Nephron (organoid): ENCODE results near the gene TRIM66.

Experiments used
- H3K27ac Mint-ChIP-seq, 3 experiments: 2 replicates each; pipeline ENCODE4 v1.8.0; 2020; ENCODE audit warnings: mixed read lengths in 3 of 3, mild to moderate bottlenecking in 2 of 3, moderate library complexity in 1 of 3
- H3K27me3 Mint-ChIP-seq: 2 replicates; pipeline ENCODE4 v1.8.0; 2021; ENCODE audit warnings: low read depth, mild to moderate bottlenecking, moderate library complexity, mixed read lengths
- H3K36me3 Mint-ChIP-seq: 2 replicates; pipeline ENCODE4 v1.8.0; 2020; ENCODE audit warnings: low read depth, mixed read lengths
- H3K4me1 Mint-ChIP-seq: 2 replicates; pipeline ENCODE4 v1.8.0; 2020; ENCODE audit warnings: mixed read lengths
- H3K4me3 Mint-ChIP-seq, 3 experiments: 2 replicates each; pipeline ENCODE4 v1.8.0; 2020; ENCODE audit warnings: mild to moderate bottlenecking in 3 of 3, mixed read lengths in 3 of 3, moderate library complexity in 2 of 3
- H3K9me3 Mint-ChIP-seq: 2 replicates; pipeline ENCODE4 v1.8.0; 2020; ENCODE audit warnings: mixed read lengths
- TF ChIP-seq, protein P1 (sequence below), 3 experiments: fragments of 200-600 bp; sonication (generic); IDR thresholded peaks; one replicate each; pipeline ENCODE4 v1.5.0; 2021; ENCODE audit warnings: antibody characterized with exemption in 3 of 3; ENCODE audit not compliant: unreplicated experiment in 3 of 3

The TRIM66 gene

DNA sequence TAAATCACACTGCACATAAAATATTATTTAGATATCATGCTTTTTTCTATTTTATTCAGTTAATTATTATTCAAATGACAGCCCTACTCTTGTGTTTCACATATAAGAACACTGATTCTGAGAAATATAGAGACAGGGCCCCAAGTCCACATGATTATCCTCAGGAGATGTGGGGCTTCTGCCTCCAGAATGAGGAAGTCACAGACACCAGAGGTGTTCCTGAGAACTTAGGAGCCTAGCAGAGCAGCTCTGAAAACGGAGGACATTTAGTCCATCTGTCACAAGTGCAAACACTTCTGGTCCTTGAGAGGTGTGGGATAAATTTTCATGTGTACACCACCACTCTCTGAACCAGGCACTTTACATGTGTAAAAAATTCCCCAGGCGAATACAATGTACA lies 26.2 kb downstream of the TRIM66 start:
- Mint-ChIP-seq H3K27ac (no peak overlapping the region), H3K36me3 (no peaks in the 10 kb centered on the region)

DNA sequence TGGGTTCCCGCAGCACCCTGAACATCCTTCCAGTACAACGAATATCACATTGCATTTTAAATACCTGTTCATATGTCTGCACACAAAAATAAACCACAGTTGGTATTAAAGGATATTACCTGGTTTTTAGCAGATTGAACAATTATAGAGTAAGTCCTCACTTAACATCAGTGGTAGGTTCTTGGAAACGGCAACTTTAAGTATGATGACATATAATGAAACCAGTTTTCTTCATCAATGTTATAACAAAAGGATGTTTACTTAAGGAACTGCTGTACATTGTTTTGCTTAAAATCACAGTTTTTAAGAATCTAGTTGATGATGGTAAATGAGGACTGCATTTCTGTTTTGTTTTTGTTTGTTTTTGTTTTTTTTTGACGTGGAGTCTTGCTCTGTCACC lies 28.0 kb downstream of the TRIM66 start:
- H3K27ac Mint-ChIP-seq: no peak overlapping the region
- H3K4me1 Mint-ChIP-seq: peaks cover 6% of the 10 kb centered on the region
- H3K4me3 Mint-ChIP-seq: no peak overlapping the region
- TF ChIP-seq, protein P1, sequence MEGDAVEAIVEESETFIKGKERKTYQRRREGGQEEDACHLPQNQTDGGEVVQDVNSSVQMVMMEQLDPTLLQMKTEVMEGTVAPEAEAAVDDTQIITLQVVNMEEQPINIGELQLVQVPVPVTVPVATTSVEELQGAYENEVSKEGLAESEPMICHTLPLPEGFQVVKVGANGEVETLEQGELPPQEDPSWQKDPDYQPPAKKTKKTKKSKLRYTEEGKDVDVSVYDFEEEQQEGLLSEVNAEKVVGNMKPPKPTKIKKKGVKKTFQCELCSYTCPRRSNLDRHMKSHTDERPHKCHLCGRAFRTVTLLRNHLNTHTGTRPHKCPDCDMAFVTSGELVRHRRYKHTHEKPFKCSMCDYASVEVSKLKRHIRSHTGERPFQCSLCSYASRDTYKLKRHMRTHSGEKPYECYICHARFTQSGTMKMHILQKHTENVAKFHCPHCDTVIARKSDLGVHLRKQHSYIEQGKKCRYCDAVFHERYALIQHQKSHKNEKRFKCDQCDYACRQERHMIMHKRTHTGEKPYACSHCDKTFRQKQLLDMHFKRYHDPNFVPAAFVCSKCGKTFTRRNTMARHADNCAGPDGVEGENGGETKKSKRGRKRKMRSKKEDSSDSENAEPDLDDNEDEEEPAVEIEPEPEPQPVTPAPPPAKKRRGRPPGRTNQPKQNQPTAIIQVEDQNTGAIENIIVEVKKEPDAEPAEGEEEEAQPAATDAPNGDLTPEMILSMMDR (IDR thresholded peaks at IDR 0.05; ENCODE audit: unreplicated experiment in 3 of 3): no peak
- no peaks in the 10 kb centered on the region for H3K9me3 Mint-ChIP-seq
- H3K27me3 Mint-ChIP-seq: peaks cover 10% of the 10 kb centered on the region
- H3K36me3 Mint-ChIP-seq: no peaks in the 10 kb centered on the region

More for the DNA sequence above, 26.2 kb downstream of the TRIM66 start:
- no peaks in the 10 kb centered on the region for H3K9me3 Mint-ChIP-seq
- peaks cover 16% of the 10 kb centered on the region for H3K4me1 Mint-ChIP-seq
- no peak overlapping the region for H3K4me3 Mint-ChIP-seq
- peaks cover 10% of the 10 kb centered on the region for H3K27me3 Mint-ChIP-seq
- TF ChIP-seq, protein P1 (IDR thresholded peaks at IDR 0.05; ENCODE audit: unreplicated experiment in 3 of 3): no peak

DNA sequence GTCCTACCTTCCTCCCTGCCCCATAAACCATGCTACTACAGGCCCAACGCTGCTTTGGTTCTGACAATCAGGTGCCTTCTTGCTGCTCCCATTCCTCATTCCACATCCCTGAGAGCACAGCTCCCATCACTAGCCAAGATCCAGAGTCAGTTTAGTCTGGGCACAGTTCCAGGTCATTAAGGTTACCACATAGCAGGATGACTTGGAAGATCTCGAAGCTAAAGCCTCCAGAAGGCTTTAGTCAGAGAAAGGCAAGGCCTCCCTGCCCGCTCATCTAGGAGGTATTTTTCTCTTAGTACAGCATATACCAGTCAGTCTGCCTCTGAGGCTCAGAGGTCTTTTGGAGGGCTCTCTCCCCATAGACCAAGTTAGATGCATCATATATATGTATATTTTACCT lies 30.3 kb downstream of the TRIM66 start:
- Mint-ChIP-seq H3K27ac (no peak overlapping the region), H3K27me3 (peaks cover 9% of the 10 kb centered on the region), H3K4me3 (no peak overlapping the region), H3K4me1 (no peaks in the 10 kb centered on the region), H3K36me3 (peaks cover 4% of the 10 kb centered on the region), H3K9me3 (no peaks in the 10 kb centered on the region)
- TF ChIP-seq, protein P1 (IDR thresholded peaks at IDR 0.05; ENCODE audit: unreplicated experiment in 3 of 3): no peak

DNA sequence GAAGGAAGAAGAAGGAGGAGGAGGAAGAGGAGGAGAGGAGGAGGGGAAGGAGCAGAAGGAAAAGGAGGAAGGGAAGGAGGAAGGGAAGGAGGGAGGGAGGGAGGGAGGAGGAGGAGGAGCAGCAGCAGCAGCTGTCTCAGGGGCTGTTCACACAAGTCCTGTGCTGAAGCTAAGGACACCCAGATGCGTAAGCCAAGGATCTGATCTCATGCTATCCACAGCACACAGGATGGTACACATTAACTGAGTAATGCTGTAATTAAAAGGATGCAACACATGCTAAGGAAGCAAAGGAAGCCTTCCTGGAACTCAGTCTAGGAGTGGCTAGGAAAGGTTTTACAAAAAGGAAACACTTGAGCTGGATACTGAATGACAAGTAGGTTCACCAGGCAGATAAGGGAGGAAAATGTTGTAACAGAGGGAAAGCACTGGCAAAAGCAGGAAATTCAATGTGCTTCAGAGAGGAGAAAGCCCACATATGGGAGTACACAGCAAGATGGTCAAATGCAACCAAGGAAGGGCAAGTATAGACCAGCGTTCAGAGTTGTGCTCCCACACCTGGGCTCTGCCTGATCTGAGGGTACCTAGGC lies 32.0 kb downstream of the TRIM66 start:
- no peaks in the 10 kb centered on the region for H3K27me3 Mint-ChIP-seq
- H3K9me3 Mint-ChIP-seq: no peaks in the 10 kb centered on the region
- H3K4me1 Mint-ChIP-seq: no peaks in the 10 kb centered on the region
- peaks cover 4% of the 10 kb centered on the region for H3K36me3 Mint-ChIP-seq
- TF ChIP-seq, protein P1 (IDR thresholded peaks at IDR 0.05; ENCODE audit: unreplicated experiment in 3 of 3): no peak
- no peak overlapping the region for H3K27ac Mint-ChIP-seq
- H3K4me3 Mint-ChIP-seq: no peak overlapping the region

DNA sequence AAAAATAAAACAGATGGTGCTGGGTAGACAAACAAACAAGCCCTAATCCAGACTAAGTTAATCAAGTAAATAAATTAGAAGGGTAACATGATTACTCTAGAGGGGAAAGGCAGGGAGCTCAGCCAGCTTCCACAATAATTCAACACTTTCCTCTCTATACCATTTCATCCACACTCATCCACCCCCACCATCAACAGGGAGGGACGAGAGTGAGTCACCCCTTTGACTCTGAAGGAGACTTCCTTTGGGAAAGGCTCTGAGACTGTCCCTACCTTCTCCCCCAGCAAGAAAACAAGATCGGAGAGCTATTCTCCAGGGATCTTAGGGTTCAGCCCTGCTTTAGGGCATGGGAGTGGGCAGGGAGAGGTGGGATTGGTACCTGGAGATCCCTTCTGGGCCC lies 33.1 kb downstream of the TRIM66 start:
- H3K4me3 Mint-ChIP-seq: no peak overlapping the region
- TF ChIP-seq, protein P1 (IDR thresholded peaks at IDR 0.05; ENCODE audit: unreplicated experiment in 3 of 3): no peak
- no peaks in the 10 kb centered on the region for H3K4me1 Mint-ChIP-seq
- no peaks in the 10 kb centered on the region for H3K9me3 Mint-ChIP-seq
- no peak overlapping the region for H3K27ac Mint-ChIP-seq
- no peaks in the 10 kb centered on the region for H3K27me3 Mint-ChIP-seq
- H3K36me3 Mint-ChIP-seq: peaks cover 4% of the 10 kb centered on the region

DNA sequence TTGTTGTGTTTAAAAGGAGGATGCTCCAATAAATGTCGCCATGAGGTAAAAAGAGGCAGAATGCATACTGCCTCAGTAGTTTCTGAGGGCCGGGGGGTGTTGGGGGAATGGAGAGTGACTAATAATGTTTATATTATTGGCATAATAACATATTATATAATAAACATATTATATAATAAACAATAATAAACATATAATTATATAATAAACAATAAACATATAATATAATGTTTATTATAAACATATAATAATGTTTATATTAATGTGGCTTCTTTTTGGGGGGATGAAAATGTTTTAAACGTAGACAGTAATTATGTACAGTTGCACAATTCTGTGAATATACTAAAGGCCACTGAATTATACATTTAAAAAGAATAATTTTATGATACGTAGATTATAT lies 35.6 kb downstream of the TRIM66 start:
- peaks cover under 1% of the 10 kb centered on the region for H3K27me3 Mint-ChIP-seq
- no peaks in the 10 kb centered on the region for H3K9me3 Mint-ChIP-seq
- H3K4me3 Mint-ChIP-seq: no peak overlapping the region
- TF ChIP-seq, protein P1 (IDR thresholded peaks at IDR 0.05; ENCODE audit: unreplicated experiment in 3 of 3): no peak
- H3K4me1 Mint-ChIP-seq: peaks cover 6% of the 10 kb centered on the region
- H3K36me3 Mint-ChIP-seq: peaks cover 4% of the 10 kb centered on the region
- no peak overlapping the region for H3K27ac Mint-ChIP-seq
